AG20443 (cell line): ENCODE results near the gene PPDPF.
"Not testable (repeated sequence)": the region's sequence is repeated elsewhere in the genome, so short reads cannot be mapped to it uniquely, and the experiment has no call there.

Source experiments
- DNase-seq: peaks from one replicate; pipeline ENCODE4 v3.0.0; 2012; ENCODE audit warnings: low spot score, mixed read lengths

PPDPF gene

DNA sequence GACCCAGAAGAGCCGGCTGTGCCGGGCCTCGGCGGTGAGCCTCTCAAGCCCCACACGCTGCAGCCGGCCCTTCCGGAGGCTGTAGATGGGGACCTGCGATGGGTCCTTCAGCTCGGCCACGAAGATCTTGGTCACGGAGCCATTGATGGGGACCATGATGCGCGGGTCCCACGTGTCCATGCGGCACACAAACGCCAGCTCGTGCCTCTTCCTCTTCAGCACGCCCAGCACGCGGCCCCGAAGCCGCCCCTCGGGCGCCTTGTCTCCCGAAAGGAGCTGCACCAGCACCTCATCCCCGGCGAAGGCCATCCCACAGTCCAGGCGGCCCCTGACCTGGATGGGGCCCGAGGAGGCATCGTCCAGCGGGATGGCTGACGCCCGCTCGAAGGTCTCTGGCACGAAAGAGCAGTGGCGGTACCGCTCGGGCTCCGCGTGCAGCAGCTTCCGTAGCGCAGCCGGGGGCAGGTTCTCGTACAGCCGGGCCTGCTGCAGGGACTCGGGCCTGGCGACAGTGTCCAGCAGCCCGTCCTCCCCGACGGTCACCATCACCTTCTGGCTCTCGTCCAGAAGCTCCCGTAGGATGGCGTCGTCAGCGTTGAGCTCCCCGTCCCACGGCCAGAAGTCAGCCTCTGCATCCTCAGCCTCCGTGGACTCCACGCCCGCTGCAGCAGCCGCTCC, 44.6 kb downstream of the PPDPF start:
- DNase-seq, result no peak

DNA sequence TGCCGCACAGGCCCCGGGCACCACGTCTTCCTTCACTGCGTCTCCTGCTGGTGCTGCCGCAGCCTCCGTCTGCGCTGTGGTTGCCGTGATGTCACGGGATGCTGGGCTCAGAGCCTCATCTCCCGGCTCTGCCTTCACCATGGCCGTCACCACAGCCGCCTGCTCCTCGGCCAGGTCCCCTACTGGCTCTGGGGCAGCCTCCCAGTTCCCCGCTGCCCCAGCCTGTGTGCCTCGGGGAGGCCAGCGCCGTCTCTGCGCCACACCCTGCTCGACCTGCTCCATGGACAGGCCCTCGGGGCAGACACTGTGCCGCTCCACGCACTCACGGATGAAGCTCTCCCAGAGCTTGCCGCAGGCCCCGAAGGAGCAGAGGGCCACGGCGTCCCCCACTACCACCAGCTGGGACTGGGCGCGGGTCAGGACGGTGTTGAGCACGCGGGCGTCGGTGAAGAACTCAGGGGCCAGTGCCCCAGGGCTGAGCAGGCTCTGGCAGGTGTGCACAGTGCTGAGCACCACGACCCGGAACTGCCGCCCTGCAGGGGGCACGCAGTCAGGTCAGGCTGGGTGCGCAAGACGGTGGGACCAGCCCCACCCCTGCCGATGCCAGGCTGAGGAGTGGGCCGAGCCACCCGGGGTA, 45.3 kb downstream of the PPDPF start:
- DNase-seq, result no peak

DNA sequence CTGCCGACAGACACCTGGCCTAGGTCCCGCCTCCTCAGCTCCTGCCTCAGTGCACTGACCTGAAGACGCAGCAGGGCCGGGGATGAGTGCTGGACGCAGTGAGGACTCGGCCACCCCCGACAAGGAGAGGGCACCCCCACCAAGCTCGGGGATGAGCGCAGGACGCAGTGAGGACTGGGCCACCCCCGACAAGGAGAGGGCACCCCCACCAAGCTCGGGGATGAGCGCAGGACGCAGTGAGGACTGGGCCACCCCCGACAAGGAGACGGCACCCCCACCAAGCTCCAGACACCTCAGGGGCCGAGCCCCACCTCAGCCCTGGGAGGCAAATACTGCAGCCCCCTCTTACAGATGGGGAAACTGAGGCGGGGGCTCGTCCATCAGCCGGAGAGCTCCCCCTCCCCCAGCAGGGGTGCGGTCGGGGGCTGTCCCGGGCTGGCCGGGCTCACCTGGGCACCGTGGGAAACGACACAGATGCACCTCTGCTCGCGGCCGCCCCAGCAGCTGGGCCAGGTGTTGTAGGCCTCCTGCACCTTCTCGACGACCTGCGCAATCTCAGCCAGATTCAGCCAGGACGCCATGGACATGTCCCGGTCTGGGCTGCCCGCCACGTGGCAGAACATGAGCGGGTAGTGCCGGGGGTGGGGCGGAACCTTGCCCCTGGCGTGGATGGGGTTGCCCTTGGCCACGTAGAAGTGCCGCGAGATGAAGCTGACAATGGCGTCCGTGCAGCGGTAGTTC, 46.0 kb downstream of the PPDPF start:
- DNase-seq, result no peak

DNA sequence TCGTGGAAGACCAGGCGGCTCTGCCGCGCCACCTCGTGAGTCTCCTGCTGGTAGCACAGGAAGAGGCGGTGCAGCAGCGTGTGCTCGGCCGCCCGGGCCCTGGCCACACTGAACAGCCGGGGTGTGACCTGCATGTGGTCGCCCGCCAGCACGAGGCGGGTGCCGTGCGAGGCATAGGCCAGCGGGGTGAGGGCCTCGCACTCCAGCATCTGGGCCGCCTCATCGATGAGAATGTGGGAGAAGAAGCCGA, 46.5 kb downstream of the PPDPF start:
- no peak for DNase-seq

DNA sequence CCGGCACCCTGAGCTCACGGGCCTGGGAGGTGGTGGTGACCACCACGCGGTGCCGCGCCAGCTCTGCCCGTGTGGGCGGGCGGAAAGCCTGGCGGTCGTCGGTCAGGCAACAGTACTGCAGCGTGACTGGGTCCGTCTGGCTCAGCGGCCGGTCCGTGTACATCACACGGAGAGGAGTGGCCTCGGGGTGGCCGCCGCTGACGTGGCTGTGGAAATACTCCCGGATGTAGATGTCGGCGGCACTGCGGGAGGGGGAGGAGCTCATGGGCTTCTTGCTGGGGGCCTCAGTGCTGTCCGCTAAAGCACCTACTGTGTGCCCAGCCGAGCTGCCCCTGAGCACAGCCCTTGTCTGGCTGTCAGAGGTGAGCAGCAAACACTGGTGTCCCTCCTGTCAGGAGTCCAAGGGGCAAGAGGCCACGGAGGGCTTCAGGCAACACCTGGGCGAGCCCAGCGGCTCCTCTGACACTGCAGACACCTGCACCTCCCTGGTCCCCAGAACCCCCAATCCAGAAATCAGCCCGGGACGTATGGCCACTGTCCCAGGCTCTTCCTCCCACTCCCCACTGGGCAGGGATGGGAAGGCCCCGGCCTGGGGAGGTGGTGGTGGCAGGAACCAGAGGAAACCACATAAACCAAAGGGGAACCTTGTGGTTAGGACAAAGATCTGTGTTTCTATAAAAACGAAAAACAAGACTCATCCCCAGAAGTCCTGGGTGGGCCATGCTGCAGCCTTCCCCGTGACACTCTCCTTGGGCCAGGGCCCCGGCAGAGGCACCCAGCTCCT, 47.0 kb downstream of the PPDPF start:
- no peak for DNase-seq

DNA sequence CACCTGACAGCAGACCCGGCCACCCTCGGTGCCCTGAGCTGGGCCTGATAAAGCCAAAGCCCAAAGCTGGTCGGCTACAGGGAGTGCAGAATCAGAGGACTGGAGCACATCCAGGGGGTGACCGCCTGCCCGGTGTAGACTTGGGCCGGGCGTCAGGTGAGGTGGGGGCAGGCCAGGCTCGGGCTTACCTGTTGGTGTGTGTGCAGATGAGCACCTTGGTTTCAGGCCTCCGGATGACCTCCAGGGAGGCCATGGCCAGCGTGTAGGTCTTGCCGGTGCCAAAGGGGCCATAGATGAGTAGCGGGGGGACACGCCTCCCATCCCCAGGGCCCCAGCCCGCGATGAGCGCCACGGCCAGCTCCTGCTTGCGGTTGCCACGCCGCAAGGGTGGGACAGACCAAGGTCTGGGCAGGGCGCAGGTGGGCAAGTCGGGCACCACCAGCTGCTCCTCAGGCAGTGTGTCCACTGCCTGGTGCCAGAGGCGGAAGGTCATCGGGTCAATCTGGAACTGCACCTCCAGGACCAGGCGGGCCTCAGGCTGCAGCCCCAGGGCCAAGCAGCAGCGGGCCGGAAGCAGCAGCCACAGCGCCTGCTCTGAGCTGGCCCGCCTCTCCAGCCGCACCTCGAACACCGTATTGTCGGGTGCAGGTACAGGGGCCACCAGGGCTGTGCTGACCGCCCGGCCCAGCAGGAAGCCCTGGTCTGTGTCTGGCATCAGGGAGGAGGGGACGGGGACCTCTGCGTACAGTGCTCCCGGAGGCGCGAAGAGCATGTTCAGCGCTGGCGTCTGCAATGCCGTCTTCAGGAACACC, 47.8 kb downstream of the PPDPF start:
- no peak for DNase-seq

DNA sequence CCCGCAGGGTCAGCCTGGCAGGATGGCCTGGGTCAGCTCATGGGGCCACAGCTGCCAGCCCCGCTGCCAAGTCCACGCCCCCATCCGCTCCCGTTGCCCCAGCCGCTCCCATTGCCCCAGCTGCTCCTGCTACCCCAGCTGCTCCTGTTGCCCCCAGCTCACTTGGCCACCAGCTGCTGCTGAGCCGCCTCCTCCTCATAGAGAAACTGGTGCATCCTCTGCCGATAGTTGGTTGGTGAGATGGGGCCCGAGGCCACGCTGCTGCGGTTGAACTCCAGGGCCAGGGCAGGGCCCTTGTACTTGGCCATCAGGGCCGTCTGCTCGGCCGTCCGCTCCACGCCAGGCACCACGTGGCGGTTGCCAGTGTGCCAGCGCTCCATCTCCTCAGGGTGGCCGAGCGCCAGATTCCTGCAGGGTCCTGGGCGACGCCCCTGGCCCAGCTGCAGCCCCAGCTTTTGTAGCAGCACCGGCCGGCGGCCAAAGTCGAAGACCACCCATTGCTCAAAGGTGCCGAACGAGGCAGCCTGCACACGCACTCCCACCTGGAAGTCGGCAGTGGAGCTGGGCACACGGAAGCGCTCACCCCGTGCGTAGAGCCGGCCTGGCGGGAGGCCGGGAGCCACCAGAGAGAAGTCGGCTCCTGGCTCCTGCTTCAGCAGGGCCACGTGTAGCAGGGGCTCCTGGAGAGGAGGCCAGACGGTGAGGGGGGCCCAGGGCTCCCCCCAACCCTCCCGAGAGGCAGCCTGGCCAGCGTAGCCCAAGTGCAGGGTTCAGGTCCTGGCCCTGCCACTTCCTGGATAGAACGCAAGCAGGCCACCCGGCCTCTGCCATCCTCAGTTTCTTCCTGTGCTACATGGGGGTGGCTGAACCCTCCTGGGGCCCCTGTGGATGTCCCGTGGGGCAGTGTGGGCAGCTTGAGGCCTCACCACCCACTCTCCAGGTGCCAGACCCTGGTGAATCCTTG, 48.7 kb downstream of the PPDPF start:
- no peak for DNase-seq

DNA sequence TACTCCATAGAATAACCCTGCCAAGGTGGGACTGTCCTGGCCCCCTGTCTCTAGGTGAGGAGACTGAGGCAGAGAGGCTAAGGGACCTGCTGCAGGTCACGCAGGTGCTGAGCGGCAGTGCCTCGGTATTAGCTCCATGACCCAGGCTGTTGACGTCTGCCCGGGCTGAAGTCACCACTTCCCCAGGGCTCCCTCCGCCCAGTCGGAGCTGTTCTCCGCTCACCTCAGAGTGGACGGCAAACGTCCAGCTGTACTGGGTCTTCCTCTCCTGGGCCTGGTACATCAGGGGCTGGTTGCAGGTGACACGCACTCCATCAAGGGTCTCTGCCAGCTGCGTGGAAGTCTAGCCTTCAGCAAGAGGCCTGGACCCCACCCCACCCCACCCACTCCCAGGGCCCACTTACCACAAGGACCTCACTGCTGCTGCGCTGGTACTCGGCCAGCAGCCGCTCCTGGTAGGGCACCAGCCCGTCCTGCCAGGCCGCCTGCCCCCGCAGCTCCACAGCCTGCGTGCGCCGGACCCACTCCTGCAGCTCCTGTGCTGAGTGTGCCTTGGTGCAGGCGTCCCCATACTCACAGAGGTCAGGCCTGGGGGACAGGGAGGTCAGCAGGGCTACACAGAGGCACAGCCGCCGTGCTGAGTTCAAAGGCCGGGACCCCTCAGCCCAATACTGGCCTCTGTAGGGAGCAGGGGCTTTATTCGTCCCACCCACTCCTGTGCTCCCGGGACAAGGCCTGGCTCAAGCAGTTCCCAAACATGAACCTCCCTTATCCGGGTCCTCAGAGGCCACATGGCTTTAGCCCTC, 49.9 kb downstream of the PPDPF start:
- no peak for DNase-seq

DNA sequence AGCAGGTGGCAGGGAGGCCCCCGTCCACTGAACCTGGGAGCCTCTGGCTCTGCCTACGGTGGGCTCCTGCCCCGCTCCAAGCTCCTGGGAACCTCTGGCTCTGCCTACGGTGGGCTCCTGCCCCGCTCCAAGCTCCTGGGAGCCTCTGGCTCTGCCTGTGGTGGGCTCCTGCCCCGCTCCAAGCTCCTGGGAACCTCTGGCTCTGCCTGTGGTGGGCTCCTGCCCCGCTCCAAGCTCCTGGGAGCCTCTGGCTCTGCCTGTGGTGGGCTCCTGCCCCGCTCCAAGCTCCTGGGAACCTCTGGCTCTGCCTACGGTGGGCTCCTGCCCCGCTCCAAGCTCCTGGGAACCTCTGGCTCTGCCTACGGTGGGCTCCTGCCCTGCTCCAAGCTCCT, 50.5 kb downstream of the PPDPF start:
- not testable (repeated sequence) for DNase-seq
